NCI-H1092 treated with DMSO at 0.1 percent for 48 hours (cell line): Measurements from ENCODE around the gene SSBP4.

Source experiments
- DNase-seq: peaks from one replicate; lab custom pipeline; 2025; lab: John Stamatoyannopoulos, UW

SSBP4 gene

DNA sequence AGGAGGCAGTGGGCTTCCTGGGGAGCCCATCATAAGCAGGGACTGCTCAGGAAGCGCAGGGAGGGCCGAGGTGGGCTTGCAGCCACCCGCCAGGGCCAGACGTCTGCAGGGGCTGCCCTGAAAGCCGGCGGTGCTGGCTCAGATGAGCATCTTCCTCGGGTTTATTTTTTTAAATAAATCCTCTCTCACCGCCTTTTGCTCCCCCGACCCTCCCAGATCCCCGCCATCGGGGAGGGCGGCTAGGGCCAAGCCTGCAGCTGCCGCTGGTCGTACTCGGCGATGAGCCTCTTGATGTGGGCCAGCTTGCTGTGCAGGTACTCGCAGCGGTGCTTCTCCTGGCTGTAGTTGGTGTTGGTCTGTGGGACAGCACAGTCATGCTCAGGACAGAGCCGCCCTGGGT lies 25.3 kb downstream of the SSBP4 start:
- DNase-seq: no peak

DNA sequence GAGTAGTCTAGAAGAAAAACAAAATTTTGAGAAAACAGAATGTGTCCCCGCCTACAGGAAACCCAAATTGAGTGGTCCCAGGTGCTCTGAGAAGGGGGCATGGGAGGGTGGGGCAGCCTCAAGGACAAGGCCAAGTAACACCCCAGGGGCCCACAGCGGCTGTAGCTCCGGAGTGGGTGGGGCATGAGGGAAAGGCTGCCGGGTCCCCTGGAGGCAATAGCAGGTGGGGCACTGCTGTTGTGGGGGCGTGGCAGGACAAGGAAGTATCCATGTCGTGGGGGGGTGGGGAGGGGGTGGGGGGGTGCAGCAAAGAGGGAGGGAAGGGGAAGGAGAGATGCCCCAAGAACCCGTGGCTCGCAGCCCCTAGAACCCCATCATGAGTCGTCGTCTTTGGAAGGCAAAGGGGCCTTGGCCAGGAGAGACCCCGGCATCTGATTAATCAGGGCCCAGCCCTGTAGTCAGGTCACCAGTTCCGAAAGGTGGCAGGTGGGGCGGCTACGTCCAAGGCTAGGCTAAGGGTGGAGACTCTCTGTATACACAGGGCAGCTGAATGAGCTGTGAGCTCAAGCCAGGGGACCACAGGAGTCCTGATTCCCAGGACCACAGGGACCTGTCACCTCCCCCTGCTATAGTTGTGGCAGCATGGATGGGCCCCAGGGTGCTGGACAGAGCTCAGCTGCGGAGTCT lies 26.2 kb downstream of the SSBP4 start:
- no peak for DNase-seq

DNA sequence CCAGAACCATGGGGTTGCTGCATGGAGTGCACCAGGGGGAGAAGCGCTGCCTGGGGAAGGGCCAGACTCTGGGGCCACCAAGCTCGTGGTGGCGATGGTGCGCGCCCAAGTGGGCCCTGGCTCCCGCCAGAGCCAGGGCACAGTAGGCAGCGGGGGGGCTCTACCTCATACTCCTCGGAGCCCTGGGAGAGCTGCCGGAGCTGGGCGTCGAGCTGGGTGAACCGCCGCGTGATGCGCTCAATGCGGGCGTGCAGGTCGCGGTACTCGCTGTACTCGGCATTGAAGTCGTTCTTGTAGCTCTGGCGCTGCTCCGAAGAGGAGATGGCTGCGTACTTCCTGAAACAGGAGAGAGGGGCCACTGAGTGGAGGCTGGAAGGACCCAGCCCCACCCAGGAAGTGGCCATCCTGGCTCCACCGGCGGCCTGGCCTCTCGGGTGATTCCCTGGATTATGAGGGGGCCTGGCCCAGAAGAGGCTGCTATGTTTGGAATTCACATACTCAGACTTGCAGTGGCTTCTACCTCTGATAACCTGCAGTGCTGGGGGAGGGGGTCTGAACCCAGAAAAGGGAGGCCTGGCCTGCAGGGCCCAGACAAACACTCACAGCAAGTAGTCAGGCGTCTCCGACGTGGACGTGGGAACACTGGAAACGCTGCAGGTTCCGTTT lies 27.1 kb downstream of the SSBP4 start:
- DNase-seq: no peak

DNA sequence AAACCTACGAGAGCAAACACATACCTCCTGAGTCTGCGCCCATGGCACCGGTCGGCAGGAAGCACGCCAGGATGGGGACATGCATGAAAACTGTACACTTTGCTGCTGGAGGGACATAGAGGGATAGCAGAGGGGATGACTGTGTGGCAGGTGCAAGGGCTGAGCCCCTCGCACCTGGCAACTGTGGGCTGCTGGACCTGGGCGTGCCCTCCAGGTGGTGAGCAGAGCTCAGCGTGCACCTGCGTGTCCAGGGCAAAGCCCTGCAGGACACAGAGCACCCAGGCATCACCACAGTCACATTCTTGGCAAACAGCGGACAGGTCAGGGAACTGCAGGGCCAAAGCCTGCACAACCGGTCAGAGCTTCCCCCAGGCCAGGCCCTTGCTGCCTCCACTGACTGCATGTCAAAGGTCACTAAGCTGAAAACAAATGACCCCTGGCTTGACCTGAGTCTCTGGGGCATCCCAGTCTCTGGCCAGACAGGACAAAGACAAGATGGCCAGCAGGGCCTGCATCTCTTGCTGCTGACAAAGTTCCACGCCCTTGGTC lies 27.7 kb downstream of the SSBP4 start:
- DNase-seq: no peak

DNA sequence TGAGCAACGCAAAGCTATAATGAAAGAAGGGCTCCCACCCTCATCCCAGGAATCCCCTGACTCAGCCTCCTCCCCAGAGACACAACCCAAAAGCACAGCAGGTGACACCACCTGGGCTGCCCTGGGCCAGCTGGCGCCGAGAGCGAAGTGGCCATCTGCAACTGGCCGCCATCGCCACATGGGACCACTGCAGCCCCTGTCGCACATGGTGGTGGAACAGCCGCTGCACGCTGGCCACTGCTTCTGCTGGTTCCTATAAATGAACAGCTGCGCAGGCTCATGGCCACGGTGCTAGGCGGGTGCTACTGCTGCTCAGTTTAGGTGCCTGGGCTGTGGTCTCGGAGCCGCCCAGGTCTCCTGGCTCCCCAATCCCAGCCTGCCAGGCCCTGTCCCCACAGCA lies 30.4 kb downstream of the SSBP4 start:
- DNase-seq: no peak

DNA sequence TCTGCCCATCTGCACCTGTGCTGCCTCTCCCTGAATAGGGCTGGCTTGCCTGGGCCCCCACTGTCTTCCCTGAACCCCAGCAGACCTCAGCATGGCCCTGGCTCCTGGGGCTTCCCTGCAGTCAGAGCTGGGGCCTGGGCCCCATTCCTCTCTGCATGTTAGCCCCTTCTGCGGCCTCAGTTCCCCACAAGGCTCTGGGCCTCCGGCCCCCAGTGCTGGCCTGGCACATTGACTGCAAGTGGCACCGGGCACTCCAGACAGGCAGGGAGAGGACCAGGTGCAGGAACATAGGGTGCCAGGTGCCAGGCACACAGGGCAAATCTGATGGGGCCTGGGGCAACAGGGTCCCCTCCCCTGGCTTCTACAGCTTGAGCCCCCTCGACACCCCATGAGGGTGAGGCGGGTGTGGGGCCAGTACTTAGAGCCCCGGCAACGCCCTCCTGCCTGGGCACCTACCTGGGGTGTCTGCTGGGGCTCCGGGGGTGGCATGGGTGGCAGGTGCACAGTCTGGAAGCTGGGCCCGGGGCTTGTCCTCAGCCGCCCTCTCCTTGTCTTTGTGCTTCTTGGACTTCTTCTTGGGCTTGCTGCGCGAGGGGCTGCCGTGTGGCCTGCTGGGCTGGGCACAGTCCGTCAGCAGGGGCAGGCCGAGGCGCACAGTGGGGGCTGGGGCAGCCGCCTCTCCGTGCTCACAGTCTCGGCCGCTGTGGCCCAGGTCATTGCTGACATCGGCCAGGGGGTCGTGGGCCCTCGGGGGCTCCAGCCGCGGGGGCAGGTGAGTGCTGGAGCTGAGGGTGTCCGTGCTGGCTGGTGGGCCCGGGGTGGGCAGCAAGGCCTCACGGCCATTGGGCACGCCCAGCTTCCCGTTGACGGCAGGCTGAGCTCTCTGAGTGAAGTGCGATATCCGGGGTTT lies 31.1 kb downstream of the SSBP4 start:
- DNase-seq: no peak

DNA sequence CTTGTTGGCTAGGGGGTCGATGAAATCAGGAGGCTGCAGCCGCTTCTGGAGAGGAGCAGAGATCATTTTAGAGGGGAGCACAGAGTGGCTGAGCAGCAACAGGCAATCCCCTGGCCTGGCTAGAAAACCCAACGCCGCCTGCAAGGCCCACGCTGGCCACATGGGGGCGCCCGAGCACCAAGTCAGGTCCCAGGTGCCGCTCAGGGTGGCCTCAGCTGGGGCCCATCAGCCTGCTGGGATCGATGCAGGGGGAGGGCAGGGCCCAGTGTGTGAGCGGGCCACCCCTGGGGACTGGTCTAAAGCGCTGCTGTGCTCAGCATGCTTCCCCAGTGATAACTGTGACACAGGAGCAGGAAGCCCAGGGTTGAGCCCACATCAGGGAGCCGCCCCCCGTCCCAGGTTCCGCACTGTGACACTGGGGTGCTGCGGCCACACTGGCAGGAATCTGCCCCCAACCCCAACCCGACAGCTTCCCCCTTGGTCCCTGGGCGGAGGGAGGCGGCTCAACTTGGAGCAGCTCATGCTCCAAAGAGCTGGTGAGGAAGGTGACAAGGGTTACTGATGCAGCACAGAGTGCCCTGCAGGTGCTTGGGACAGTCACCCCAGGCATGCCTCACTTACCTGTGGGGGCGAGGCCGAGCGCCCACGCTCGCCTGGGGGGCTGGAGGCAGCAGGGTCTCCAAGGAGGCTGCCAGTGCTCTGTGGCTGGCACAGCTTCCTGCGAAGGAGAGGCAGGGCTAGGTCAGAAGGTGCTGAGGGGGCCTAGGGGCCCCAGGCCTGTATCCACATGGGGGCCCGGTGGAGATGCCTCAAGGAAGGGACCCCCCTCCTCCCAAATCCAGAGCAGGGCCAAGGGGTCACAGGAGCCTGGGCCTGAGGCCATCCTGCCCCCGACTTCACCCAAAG lies 32.0 kb downstream of the SSBP4 start:
- DNase-seq: peak; percentile 63

DNA sequence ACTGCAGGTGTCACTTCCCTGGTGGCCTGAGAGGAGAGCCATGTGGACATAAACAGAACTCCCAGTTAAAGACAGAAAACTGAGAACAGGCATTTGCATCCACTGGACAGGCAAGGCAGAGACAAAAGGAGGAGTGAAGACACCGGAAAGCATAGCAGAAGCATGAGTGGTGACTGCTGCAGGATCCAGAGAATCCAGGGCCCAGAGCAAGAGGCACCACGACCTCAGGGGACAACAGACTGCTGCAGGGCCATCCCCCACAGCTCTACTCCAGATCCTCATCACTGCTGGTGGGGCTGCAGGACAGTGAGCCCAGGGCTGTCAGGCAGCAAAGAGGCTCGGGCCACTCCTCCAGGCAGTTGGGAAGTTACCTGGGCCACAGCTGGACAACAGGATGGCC lies 33.2 kb downstream of the SSBP4 start:
- no peak for DNase-seq

DNA sequence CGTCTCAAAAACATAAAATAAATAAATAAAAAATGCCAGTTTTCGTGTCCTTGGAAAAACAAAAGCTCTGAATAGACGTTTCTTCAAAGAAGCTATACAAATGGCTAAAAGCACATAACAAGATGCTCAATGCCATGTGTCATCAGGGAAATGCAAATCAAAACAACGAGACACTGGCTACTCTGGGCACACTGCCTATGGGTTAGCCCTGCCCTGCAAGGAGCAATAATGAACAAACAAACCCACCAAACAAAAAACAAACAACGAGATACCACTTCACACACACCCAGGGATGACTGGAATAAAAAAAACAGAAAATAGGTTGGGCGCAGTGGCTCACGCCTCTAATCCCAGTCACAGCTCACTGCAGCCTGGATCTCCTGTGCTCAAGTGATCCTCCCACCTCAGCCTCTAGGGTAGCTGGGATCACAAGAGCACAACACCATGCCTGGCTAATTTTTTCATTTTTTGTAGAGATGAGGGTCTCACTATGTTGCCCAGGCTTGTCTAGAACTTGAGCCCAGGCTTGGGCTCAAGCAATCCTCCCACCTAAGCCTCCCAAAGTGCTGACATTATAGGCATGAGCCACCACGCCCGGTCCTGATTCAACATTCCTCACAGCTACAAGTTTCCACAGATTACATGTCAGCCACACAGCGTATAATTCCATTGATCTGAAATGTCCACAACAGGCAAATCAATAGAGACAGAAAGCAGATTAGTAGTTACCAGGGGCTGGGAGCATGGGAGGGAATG lies 34.2 kb downstream of the SSBP4 start:
- DNase-seq: no peak

DNA sequence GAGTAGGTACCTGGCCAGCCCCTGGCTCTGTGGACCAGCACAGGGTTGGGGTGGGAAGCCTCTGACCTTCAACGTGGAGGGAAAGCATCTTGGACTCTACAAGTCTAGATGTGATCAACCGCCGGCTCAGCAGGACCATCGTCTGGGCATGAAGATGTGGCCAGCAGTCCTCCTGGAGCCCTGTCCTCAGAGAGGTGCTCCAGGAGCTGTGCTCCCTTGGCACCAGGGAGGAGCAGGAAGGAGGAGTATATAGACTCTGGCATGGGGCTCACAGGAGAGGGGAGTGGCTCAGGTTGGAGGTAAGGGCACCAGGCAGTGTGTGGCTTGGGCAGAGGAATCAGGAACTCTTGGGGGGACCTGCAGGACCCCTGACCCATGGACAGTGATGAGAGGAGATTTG lies 37.1 kb downstream of the SSBP4 start:
- DNase-seq: no peak

DNA sequence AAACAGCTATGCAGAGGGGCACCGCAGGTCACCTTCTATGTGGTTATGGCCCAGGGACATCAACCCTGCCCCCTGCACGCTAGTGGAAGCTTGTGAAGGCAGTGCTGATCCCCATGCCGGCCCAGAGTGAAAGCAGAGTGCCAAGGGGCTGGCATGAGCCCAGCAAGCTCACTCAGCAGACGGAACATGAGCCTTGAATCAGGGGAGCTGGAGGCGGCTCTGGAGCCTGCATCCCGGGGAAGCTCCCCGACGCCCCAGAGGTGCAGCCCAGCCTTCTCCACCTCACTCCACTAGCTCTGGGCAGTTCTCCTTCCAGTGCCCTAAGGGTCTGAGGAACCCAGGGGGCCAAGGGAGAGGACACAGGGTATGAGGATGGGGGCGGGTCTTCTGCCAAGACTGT lies 37.8 kb downstream of the SSBP4 start:
- DNase-seq: no peak

DNA sequence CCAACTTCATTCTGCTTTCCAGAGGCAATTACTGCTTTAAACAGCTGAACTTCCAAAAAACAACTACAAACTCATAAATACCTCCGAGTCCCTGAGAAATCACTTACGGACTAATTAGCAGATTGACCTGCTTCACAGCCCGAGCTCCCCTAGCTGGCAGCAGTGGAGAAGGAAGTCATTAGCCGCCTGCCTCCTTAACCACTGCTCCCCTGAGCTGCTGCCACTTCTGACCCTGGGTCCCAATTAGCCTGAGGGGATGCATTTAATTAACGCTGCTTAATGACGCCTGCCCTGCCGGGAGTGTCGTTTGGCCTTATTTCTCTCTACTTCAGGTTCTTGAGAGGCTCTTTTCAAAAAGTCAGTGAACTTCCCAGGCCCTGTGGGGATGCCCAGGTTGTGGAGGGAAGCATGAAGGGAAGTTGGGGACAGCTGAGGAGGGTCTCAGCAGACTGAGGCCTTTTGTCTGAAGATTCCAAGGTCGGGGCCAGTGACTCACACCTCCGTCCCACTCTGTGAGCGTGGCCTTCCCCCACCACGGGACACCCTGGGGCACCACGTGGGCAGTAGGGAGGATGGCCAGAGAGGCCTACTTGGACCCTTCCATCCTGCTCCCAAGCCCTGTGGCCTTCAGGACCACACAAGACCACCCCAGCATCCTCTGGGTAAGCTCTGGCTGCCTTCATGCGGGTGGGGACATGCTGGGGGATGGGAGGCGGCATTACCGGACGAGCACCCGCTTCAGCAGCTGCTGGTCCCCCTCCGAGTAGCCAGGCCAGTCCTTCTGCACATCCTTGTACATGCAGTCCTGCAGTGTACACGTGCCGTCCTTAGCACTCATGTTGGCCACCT lies 38.5 kb downstream of the SSBP4 start:
- no peak for DNase-seq

DNA sequence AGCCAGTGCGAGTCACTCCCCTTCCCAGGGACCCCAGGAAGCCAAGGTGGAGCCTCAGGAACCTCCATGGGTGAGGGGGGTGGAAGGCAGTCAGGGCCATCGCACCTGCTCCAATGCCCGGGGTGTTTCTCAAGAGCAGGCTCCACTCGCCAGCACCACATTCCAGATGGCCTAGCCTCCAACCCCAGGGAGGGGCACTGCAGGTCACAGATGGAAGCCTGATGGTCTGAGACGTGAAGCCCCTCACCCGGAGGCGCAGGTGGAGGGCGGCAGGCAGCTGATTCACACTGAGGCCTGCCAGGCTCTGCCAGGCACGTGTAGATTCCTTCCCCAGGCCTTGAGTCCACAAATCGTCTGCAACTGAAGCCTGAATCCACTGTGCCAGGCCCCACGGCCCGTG lies 41.7 kb downstream of the SSBP4 start:
- DNase-seq: no peak

DNA sequence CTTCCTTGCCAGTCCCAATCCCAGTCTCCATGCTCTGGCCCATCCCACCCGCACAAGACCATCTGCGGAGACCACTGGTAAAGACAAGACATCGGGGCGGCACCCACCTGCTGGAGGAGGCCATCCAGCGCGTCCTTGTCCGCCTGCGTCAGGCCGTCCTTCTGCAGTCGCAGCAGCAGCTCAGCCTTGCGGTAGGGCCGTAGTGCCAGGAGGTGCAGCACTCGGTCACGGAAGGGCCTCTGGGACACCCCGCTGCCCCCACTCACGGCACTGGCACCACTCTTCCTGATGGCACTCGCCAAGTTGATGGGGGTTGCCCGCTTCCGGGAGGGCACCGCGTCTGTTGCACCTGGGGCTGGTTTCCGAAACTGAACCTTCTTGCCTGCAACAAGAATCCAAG lies 42.3 kb downstream of the SSBP4 start:
- DNase-seq: no peak

DNA sequence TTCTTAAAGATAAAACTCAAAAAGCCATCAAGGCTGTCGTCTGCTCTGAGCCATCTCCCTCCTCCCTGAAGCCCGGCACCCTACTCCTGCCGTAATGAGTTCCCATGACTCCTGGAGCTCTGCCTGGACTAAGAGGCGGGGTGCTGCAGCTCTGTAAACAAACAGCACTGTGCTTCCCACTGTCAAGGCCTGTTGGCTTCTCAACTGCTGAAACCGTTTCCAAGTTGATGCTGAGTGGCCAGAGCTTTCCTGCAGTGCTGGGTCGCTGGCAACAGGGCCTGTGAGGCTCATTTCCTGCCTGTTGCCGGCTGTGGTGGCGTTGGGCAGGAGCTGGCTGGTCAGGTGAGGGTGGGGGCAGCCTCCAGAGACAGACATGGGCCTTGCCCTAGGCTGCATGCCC lies 45.4 kb downstream of the SSBP4 start:
- peak; percentile 96 for DNase-seq

DNA sequence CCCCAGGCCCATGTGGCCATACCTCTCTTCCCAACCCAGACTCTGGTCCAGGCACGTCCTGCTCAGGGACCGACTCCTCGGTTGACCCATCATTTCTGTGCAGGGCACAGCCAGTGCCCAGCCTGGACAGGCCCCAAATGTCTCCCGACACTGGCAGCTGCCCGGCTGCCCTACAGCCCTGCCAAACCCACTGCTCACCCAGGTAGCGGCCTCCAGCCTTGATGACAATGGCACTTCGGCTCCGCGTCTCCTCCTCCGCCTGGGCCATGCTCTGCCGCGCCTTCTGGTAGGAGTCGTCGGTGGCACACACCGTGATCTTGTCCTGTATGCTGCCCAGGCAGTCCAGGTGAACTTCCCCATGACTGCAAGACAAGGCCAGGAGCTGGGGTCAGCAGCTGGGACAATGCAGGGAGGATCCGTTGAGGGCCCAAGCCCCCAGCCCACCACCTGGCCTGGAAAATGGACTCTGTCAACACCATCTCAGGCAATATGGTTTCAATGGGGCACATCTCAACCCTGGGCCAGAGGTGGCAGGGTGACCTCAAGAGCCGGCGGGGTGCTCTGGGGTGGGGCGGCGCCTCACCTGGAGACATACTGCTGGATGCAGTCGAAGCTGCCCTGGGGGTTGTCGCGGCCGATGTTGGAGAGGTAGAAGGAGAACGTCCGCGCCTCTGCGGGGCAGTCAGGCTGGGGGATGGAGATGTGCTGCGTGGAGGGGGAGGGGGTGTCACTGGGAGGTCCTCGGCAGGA lies 46.2 kb downstream of the SSBP4 start:
- no peak for DNase-seq

DNA sequence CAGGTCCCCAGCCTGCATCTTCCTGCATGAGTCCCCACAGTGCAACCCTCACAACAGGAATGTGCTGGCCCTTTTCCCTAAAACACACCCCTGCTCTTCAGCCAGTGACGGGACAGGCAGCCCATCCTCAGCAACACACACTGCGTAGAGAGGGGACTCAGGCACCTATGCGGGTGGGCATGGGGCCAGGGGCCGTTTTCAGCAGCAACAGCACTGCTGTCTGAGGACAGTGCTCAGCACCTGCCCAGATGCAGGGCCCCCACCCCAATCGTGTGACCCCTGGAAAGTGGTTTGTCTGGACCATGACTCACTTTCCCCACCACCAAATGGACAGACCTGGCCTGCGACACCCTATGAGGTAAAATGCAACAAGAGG lies 46.8 kb downstream of the SSBP4 start:
- DNase-seq: no peak

DNA sequence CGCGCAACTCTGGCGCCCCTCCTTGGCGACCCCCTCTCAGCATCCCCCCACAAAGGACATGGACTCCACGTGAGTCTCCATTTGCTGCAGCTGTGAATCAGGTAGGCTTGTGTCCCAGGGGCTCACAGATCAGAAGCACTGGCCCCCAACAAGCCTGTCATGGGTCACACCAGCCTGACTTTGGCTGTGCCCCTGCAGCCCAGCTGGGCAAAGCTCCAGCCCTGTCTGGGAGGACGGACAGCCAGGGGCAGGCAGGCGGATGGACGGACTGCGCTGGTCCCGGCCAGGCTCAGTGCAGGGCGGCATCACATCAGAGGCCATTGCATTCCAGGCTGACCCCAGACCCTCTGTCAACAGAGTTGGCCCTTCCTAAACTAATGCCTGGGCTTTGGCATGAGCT lies 47.2 kb downstream of the SSBP4 start:
- DNase-seq: no peak

DNA sequence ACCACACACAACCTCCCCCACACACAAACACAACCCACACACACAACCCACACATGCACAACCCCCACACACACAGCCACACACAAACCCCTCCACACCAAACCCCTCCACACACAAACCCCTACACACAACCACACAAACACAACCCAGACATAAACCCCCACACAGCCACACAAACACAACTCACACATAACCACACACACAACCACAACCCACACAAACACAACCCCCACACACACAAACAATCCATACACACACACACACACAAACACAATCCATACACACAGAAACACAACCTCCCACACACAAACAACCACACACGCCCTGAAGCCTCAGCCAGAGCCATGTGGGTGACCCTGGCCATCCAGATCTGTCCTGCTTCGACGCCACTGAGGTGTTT lies 48.8 kb downstream of the SSBP4 start:
- no peak for DNase-seq
